ENCODE measurements around the gene ANK3. TPM values are rescaled to one million over a fixed set of nuclear protein-coding genes. Genes with fewer than 3 reads are reported as not detected.

Gene ANK3
- total and polyA plus RNA-seq, 2 donors from 2014 or later, result 38.2 to 214 TPM

GRCh38 chr10:60271319-60272040 is 118.2 kb downstream of the ANK3 start:
- Histone ChIP-seq H3K4me3 (ENCODE audit: low read length in 3 of 3) (no peak overlapping the region), H3K9me3 (ENCODE audit: control insufficient read depth in 2 of 3, insufficient read depth in 1 of 3, low read length in 3 of 3) (no peaks in the 10 kb centered on the region), H3K4me1 (ENCODE audit: control insufficient read depth in 2 of 3, insufficient read depth in 2 of 3, low read depth in 1 of 3, low read length in 3 of 3) (no peaks in the 10 kb centered on the region), H3K27ac (ENCODE audit: low read depth in 2 of 2, low read length in 2 of 2) (no peak overlapping the region), H3K36me3 (ENCODE audit: control insufficient read depth in 2 of 3, insufficient read depth in 3 of 3, low read length in 3 of 3) (no peaks in the 10 kb centered on the region), H3K27me3 (ENCODE audit: control insufficient read depth, insufficient read depth, low read length) (no peaks in the 10 kb centered on the region), H3K9ac (ENCODE audit: low read length in 3 of 3) (no peak overlapping the region)
- DNase-seq, result no peak
- FAIRE-seq, result no peak
- intact Hi-C loops (cut with DNase I), result no loop called here
- no peak for TF ChIP-seq CTCF (IDR thresholded peaks at IDR 0.05; ENCODE audit: borderline replicate concordance, extremely low read depth, insufficient read depth)

- Histone ChIP-seq H3K36me3 (ENCODE audit: control insufficient read depth in 2 of 3, insufficient read depth in 3 of 3, low read length in 3 of 3) (no peaks in the 10 kb centered on the region), H3K4me1 (ENCODE audit: control insufficient read depth in 2 of 3, insufficient read depth in 2 of 3, low read depth in 1 of 3, low read length in 3 of 3) (no peaks in the 10 kb centered on the region), H3K9ac (ENCODE audit: low read length in 3 of 3) (no peak overlapping the region), H3K9me3 (ENCODE audit: control insufficient read depth in 2 of 3, insufficient read depth in 1 of 3, low read length in 3 of 3) (no peaks in the 10 kb centered on the region), H3K27me3 (ENCODE audit: control insufficient read depth, insufficient read depth, low read length) (no peaks in the 10 kb centered on the region), H3K27ac (ENCODE audit: low read depth in 2 of 2, low read length in 2 of 2) (no peak overlapping the region), H3K4me3 (ENCODE audit: low read length in 3 of 3) (no peak overlapping the region)
- intact Hi-C loops (cut with DNase I), result no loop called here
- TF ChIP-seq CTCF (IDR thresholded peaks at IDR 0.05; ENCODE audit: borderline replicate concordance, extremely low read depth, insufficient read depth), result no peak
- FAIRE-seq (no peak), DNase-seq (no peak)
Observed at GRCh38 chr10:60270426-60270825, 119.2 kb downstream of the ANK3 start.

- FAIRE-seq (no peak), DNase-seq (no peak)
- H3K9ac ChIP-seq (ENCODE audit: low read length in 3 of 3), result no peak overlapping the region
Observed at GRCh38 chr10:60267802-60268201, 121.9 kb downstream of the ANK3 start.

More at GRCh38 chr10:60267802-60268201, 121.9 kb downstream of the ANK3 start:
- H3K27me3 ChIP-seq (ENCODE audit: control insufficient read depth, insufficient read depth, low read length), result no peaks in the 10 kb centered on the region
- no peaks in the 10 kb centered on the region for H3K4me1 ChIP-seq (ENCODE audit: control insufficient read depth in 2 of 3, insufficient read depth in 2 of 3, low read depth in 1 of 3, low read length in 3 of 3)
- peaks cover 0 to 9% (median 4%) of the 10 kb centered on the region in 3 donors for H3K36me3 ChIP-seq (ENCODE audit: control insufficient read depth in 2 of 3, insufficient read depth in 3 of 3, low read length in 3 of 3)
- H3K4me3 ChIP-seq (ENCODE audit: low read length in 3 of 3), result no peak overlapping the region
- no peak overlapping the region for H3K27ac ChIP-seq (ENCODE audit: low read depth in 2 of 2, low read length in 2 of 2)
- TF ChIP-seq CTCF (IDR thresholded peaks at IDR 0.05; ENCODE audit: borderline replicate concordance, extremely low read depth, insufficient read depth), result no peak
- H3K9me3 ChIP-seq (ENCODE audit: control insufficient read depth in 2 of 3, insufficient read depth in 1 of 3, low read length in 3 of 3), result no peaks in the 10 kb centered on the region
- intact Hi-C loops (cut with DNase I), result no loop called here

Data from kidney (tissue), 14 donors.